ENCODE measurements around the gene SLC25A29. TPM values are rescaled to one million over a fixed set of nuclear protein-coding genes. Genes with fewer than 3 reads are reported as not detected.

SLC25A29 gene
- total and polyA plus RNA-seq, 7 experiments from 2014 or later, result 0.38 to 25.6 (median 9.7) TPM

Small RNAs within 50 kb of the gene (microRNA-seq; reads per million reads assigned to microRNA genes)
- gene MIR345 (ENCODE audit: borderline microRNAs expressed), result 8.3 reads per million, percentile 15 among the genes with 10 or more reads in this experiment
- not detected for gene MIR6764 (ENCODE audit: borderline microRNAs expressed)

Other genes starting within 250 kb of the SLC25A29 start
- gene EVL, start 241.0 kb downstream of the SLC25A29 start, total RNA-seq, result 1,000 to 10,000 TPM in 3 of 5 experiments, 100 to 1,000 TPM in 2; 851 to 1,469 (median 1,230) TPM
- gene EVL, start 241.0 kb downstream of the SLC25A29 start, polyA plus RNA-seq, result 100 to 1,000 TPM; 163 to 184 TPM
- 1 to 10 TPM in 1 of 5 experiments, under 1 TPM in 3, not detected in 1; 0.19 to 1.0 (median 0.32) TPM for gene DEGS2, start 146.8 kb downstream of the SLC25A29 start, total RNA-seq
- 1 to 10 TPM in 1 of 2 donors, under 1 TPM in 1; 0.51 to 1.0 TPM for gene DEGS2, start 146.8 kb downstream of the SLC25A29 start, polyA plus RNA-seq
- gene YY1, start 67.3 kb downstream of the SLC25A29 start, total RNA-seq, result 10 to 100 TPM; 65.8 to 99.7 (median 92.2) TPM
- 10 to 100 TPM; 15.2 to 18.0 TPM for gene YY1, start 67.3 kb downstream of the SLC25A29 start, polyA plus RNA-seq
- not detected for gene SLC25A47, start 16.9 kb upstream of the SLC25A29 start, total RNA-seq
- not detected for gene SLC25A47, start 16.9 kb upstream of the SLC25A29 start, polyA plus RNA-seq
- gene WDR25, start 70.0 kb upstream of the SLC25A29 start, total RNA-seq, result 10 to 100 TPM in 1 of 5 experiments, 1 to 10 TPM in 4; 5.4 to 11.6 (median 6.6) TPM
- 10 to 100 TPM; 12.2 to 18.1 TPM for gene WDR25, start 70.0 kb upstream of the SLC25A29 start, polyA plus RNA-seq

Measured in naive thymus-derived CD4-positive, alpha-beta T cell (primary cell).